H9 (cell line): Measurements from ENCODE around the gene CEMIP2. TPM values are rescaled to one million over a fixed set of nuclear protein-coding genes. Genes with fewer than 3 reads are reported as not detected.

Source experiments
- DNase-seq: peaks from one replicate; pipeline ENCODE4 v3.0.0-alpha.2; 2017
- H2AFZ ChIP-seq: one replicate; pipeline ENCODE4 v1.6.1; 2013; ENCODE audit warnings: mild to moderate bottlenecking, low read length, control low read depth, moderate library complexity
- H2AK5ac ChIP-seq: 2 replicates; pipeline ENCODE4 v1.6.1; 2013; ENCODE audit warnings: low read length, control low read depth, mixed read lengths; ENCODE audit not compliant: insufficient read length
- H2BK120ac ChIP-seq: one replicate; pipeline ENCODE4 v1.6.1; 2013; ENCODE audit warnings: low read depth, mild to moderate bottlenecking, low read length, control low read depth, inconsistent platforms; ENCODE audit not compliant: poor library complexity, severe bottlenecking
- H2BK12ac ChIP-seq: 2 replicates; pipeline ENCODE4 v1.6.1; 2013; ENCODE audit warnings: low read length, control low read depth, mixed read lengths, low read depth; ENCODE audit not compliant: insufficient read length
- H2BK15ac ChIP-seq: 2 replicates; pipeline ENCODE4 v1.6.1; 2013; ENCODE audit warnings: low read depth, low read length, control low read depth
- H2BK20ac ChIP-seq: one replicate; pipeline ENCODE4 v1.6.1; 2013; ENCODE audit warnings: low read depth, mild to moderate bottlenecking, low read length, control low read depth, inconsistent platforms; ENCODE audit not compliant: poor library complexity, severe bottlenecking
- H2BK5ac ChIP-seq: 2 replicates; pipeline ENCODE4 v1.6.1; 2013; ENCODE audit warnings: low read length, control low read depth, mixed read lengths; ENCODE audit not compliant: insufficient read length
- H3K14ac ChIP-seq: 2 replicates; pipeline ENCODE4 v1.6.1; 2013; ENCODE audit warnings: low read length, control low read depth; ENCODE audit not compliant: insufficient read depth
- H3K18ac ChIP-seq: 2 replicates; pipeline ENCODE4 v1.6.1; 2013; ENCODE audit warnings: low read depth, mild to moderate bottlenecking, mixed read lengths, low read length, control low read depth; ENCODE audit not compliant: insufficient read length
- H3K23ac ChIP-seq: 2 replicates; pipeline ENCODE4 v1.6.1; 2013; ENCODE audit warnings: low read length, control low read depth, mixed read lengths, low read depth; ENCODE audit not compliant: insufficient read length
- H3K23me2 ChIP-seq: 2 replicates; pipeline ENCODE4 v1.6.1; 2013; ENCODE audit warnings: low read depth, mild to moderate bottlenecking, mixed read lengths, low read length, control low read depth; ENCODE audit not compliant: insufficient read length, poor library complexity, severe bottlenecking
- H3K27ac ChIP-seq: 2 replicates; pipeline ENCODE4 v1.5.1; 2013; ENCODE audit warnings: low read length, control low read depth, mixed read lengths, low read depth; ENCODE audit not compliant: insufficient read length
- H3K27me3 ChIP-seq: 2 replicates; pipeline ENCODE4 v1.6.1; 2013; ENCODE audit warnings: low read length, control low read depth, inconsistent platforms; ENCODE audit not compliant: insufficient read depth
- H3K4ac ChIP-seq: 2 replicates; pipeline ENCODE4 v1.6.1; 2013; ENCODE audit warnings: low read depth, mild to moderate bottlenecking, control low read depth, inconsistent platforms, low read length, moderate library complexity
- H3K4me1 ChIP-seq: 2 replicates; pipeline ENCODE4 v1.6.1; 2013; ENCODE audit warnings: low read length, control low read depth, inconsistent platforms; ENCODE audit not compliant: insufficient read depth
- H3K4me2 ChIP-seq: 2 replicates; pipeline ENCODE4 v1.6.1; 2013; ENCODE audit warnings: low read length, control low read depth, mixed read lengths; ENCODE audit not compliant: insufficient read length, insufficient read depth
- H3K56ac ChIP-seq: 2 replicates; pipeline ENCODE4 v1.6.1; 2013; ENCODE audit warnings: low read depth, mild to moderate bottlenecking, mixed read lengths, low read length, control low read depth; ENCODE audit not compliant: insufficient read length
- H3K79me1 ChIP-seq: 2 replicates; pipeline ENCODE4 v1.6.1; 2013; ENCODE audit warnings: low read depth, mild to moderate bottlenecking, moderate library complexity, low read length, control low read depth, inconsistent platforms; ENCODE audit not compliant: insufficient read depth, poor library complexity, severe bottlenecking
- H3K79me2 ChIP-seq: 2 replicates; pipeline ENCODE4 v1.6.1; 2013; ENCODE audit warnings: low read length, control low read depth, inconsistent platforms; ENCODE audit not compliant: insufficient read depth
- H3K9ac ChIP-seq: 2 replicates; pipeline ENCODE4 v1.6.1; 2013; ENCODE audit warnings: low read length, control low read depth, mixed read lengths; ENCODE audit not compliant: insufficient read length; ENCODE audit errors: extremely low read depth
- H3K9me3 ChIP-seq: one replicate; pipeline ENCODE4 v1.6.1; 2013; ENCODE audit warnings: low read depth, low read length, inconsistent platforms; ENCODE audit not compliant: control insufficient read depth
- H3T11ph ChIP-seq: one replicate; pipeline ENCODE4 v1.6.1; 2013; ENCODE audit warnings: mild to moderate bottlenecking, low read length, control low read depth, inconsistent platforms
- H4K20me1 ChIP-seq: one replicate; pipeline ENCODE4 v1.6.1; 2013; ENCODE audit not compliant: control insufficient read depth, insufficient read length, insufficient read depth
- H4K5ac ChIP-seq: 2 replicates; pipeline ENCODE4 v1.6.1; 2013; ENCODE audit warnings: low read depth, mild to moderate bottlenecking, mixed read lengths, low read length, control low read depth; ENCODE audit not compliant: insufficient read length
- H4K8ac ChIP-seq: replicated peaks from 2 replicates; pipeline ENCODE4 v1.6.1; 2013; ENCODE audit warnings: low read length, control low read depth, mixed read lengths, low read depth; ENCODE audit not compliant: insufficient read length
- H4K91ac ChIP-seq: 2 replicates; pipeline ENCODE4 v1.6.1; 2013; ENCODE audit warnings: low read depth, mild to moderate bottlenecking, moderate library complexity, mixed read lengths, low read length, control low read depth; ENCODE audit not compliant: insufficient read length
- H3K27ac Mint-ChIP-seq, 3 experiments: 2 replicates in 2 of 3; 3 replicates in 1 of 3; pipeline ENCODE4 v1.8.0; 2020 to 2021; ENCODE audit warnings: mixed read lengths in 3 of 3, mild to moderate bottlenecking in 1 of 3, moderate library complexity in 1 of 3
- H3K27me3 Mint-ChIP-seq: 2 replicates; pipeline ENCODE4 v1.8.0; 2021; ENCODE audit warnings: low read depth, mild to moderate bottlenecking, moderate library complexity, mixed read lengths
- H3K36me3 Mint-ChIP-seq, 3 experiments: 2 replicates in 2 of 3; 3 replicates in 1 of 3; pipeline ENCODE4 v1.8.0; 2020 to 2021; ENCODE audit warnings: low read depth in 3 of 3, mixed read lengths in 3 of 3; ENCODE audit not compliant: insufficient read depth in 1 of 3
- H3K4me1 Mint-ChIP-seq, 2 experiments: 2 replicates each; pipeline ENCODE4 v1.8.0; 2020; ENCODE audit warnings: mixed read lengths in 2 of 2
- H3K4me3 Mint-ChIP-seq, 2 experiments: 2 replicates in 1 of 2; 3 replicates in 1 of 2; pipeline ENCODE4 v1.8.0; 2020 to 2021; ENCODE audit warnings: mild to moderate bottlenecking in 2 of 2, mixed read lengths in 2 of 2, moderate library complexity in 1 of 2
- H3K9me3 Mint-ChIP-seq, 2 experiments: 2 replicates in 1 of 2; 3 replicates in 1 of 2; pipeline ENCODE4 v1.8.0; 2020; ENCODE audit warnings: mild to moderate bottlenecking in 2 of 2, mixed read lengths in 2 of 2, moderate library complexity in 1 of 2
- CTCF ChIP-seq: fragments of 200-600 bp; sonication (generic); conservative IDR thresholded peaks from 3 replicates; pipeline ENCODE4 v1.8.0; 2021; ENCODE audit warnings: antibody characterized with exemption, mild to moderate bottlenecking
- WGBS: extraction: QIAGEN DNeasy Blood & Tissue Kit; methylation state at CpG from one replicate; pipeline ENCODE4 v1.1.7; 2013; ENCODE audit warnings: missing lambda C conversion rate, low lambda C conversion rate, mixed read lengths; ENCODE audit not compliant: insufficient read length; ENCODE audit errors: extremely low coverage; 5-methylcytosine and 5-hydroxymethylcytosine counted together
- total RNA-seq: library from RNA; stranded (reverse); gene quantifications from 2 replicates; pipeline ENCODE4 v1.2.1, GENCODE V29; 2021

The CEMIP2 gene
- total RNA-seq, 1 experiment from 2014 or later = 77.2 TPM

DNA sequence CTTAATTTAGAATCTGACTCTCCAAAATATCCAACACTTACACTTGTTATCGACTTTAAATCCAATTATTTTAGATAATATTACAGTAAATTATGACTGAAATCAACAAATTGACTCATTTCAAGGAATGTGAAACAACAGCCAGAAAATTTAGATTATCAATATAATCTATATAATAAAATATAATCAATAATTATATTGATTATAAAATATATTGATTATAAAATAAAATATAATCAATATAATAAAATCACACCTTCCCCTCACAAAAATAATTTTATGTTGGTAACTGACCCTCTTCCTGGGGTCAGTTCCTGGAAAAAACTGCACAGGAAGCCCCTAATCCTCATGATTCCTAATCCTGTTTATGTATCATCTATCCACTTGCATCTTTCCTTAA is 91.1 kb downstream of the CEMIP2 start:
- no peaks in the 10 kb centered on the region for H3K23me2 ChIP-seq
- WGBS = no CpG with 5 or more reads among the region's 1 CpG
- no peak overlapping the region for H3K27ac ChIP-seq
- H3K36me3 Mint-ChIP-seq = peaks cover 2 to 22% (median 14%) of the 10 kb centered on the region in 3 experiments; a peak in 6 of 7 replicates
- H2BK15ac ChIP-seq = no peak overlapping the region
- no peak overlapping the region for H3K9ac ChIP-seq
- no peaks in the 10 kb centered on the region for H3K79me2 ChIP-seq
- no peak overlapping the region for H2AFZ ChIP-seq
- no peak overlapping the region for H2BK5ac ChIP-seq
- no peak overlapping the region for H2BK12ac ChIP-seq
- H3K27ac Mint-ChIP-seq = no peak overlapping the region
- no peak overlapping the region for H3K14ac ChIP-seq
- H3K9me3 ChIP-seq = no peaks in the 10 kb centered on the region
- no peak overlapping the region for H3K4me3 Mint-ChIP-seq
- no peaks in the 10 kb centered on the region for H3K4me1 ChIP-seq
- no peak overlapping the region for H3K18ac ChIP-seq
- no peak overlapping the region for H3K4me2 ChIP-seq
- no peaks in the 10 kb centered on the region for H4K20me1 ChIP-seq
- no peak overlapping the region for H4K5ac ChIP-seq
- H3K9me3 Mint-ChIP-seq = peaks cover 3 to 13% of the 10 kb centered on the region in 2 experiments; a peak in 2 of 5 replicates
- H3K23ac ChIP-seq = no peak overlapping the region
- no peak overlapping the region for H3K4ac ChIP-seq
- H2BK120ac ChIP-seq = no peak overlapping the region
- no peak overlapping the region for H2AK5ac ChIP-seq
- no peaks in the 10 kb centered on the region for H3K27me3 Mint-ChIP-seq
- H3K56ac ChIP-seq = no peak overlapping the region
- peaks cover 10 to 17% of the 10 kb centered on the region in 2 experiments for H3K4me1 Mint-ChIP-seq
- no peak for TF ChIP-seq CTCF
- H2BK20ac ChIP-seq = no peak overlapping the region
- no peak overlapping the region for H3T11ph ChIP-seq
- no peaks in the 10 kb centered on the region for H3K27me3 ChIP-seq
- H4K8ac ChIP-seq = no peak overlapping the region
- no peaks in the 10 kb centered on the region for H3K79me1 ChIP-seq
- no peak overlapping the region for H4K91ac ChIP-seq
- DNase-seq = no peak
